ENCODE results near the gene SRM. TPM values are rescaled to one million over a fixed set of nuclear protein-coding genes. Genes with fewer than 3 reads are reported as not detected.
A peak's percentile ranks its signal among the peaks of the same experiment; 100 is the strongest.

The SRM gene
- total and polyA plus RNA-seq, 2 of the 13 experiments (the other 11 are each of a cell fraction or from before 2014, with no cell fraction given): 27.9 to 31.8 TPM

DNA sequence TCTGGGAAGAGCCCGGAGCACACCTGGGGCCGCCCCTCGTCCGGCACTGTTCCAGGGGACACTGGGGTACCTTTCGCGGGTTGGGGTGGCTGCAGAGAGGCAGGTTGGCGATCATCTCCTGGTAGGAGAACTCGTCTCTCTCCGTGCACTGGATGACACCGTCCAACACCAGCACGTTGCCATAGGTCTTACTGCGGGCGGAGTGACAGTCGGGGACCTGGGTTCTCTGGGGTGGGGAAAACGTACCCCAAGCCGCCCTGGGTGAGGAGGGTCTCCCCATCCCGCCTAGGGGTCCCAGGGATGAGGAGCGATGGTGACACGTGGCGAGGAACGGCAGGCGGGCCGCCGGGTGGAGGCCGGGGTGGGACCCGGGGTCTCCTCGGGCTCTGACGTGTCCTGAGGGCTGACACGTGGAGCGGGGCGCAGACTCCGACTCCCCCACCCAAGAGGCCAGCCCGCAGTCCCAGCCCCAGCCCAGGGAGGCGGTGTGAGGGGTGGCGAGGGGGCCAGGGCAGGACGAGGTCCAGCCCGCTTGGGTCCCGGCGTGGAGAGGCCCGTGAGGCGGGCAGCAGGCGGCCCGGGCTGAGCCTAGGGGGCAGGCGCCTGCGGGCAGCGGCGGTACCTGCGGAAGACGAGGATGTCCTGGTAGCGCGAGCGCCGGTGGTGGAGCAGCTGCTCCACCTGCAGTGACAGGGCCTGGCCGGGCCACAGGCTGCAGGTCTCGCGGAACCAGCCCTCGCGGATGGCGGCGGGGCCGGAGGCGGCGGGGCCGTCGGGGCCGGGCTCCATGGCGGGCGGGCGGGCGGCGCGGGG is 457 bp downstream of the SRM start (continued):
- TF ChIP-seq, protein P1, sequence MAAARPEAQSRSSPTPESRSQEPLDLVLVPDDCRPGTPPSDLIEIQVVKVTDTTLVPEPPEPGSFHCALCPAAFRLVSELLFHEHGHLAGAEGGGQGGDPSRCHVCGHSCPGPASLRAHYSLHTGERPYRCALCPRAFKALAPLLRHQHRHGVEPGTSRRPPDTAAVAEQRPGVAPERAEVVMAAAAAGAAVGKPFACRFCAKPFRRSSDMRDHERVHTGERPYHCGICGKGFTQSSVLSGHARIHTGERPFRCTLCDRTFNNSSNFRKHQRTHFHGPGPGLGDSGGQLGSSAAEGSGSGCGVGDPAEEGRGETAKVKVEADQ (CRISPR knock-in tag; IDR thresholded peaks at IDR 0.05; ENCODE audit: borderline replicate concordance): no peak
- TF ChIP-seq SP140L (CRISPR knock-in tag; IDR thresholded peaks at IDR 0.05; ENCODE audit: borderline replicate concordance): no peak
- TF ChIP-seq, protein P2, sequence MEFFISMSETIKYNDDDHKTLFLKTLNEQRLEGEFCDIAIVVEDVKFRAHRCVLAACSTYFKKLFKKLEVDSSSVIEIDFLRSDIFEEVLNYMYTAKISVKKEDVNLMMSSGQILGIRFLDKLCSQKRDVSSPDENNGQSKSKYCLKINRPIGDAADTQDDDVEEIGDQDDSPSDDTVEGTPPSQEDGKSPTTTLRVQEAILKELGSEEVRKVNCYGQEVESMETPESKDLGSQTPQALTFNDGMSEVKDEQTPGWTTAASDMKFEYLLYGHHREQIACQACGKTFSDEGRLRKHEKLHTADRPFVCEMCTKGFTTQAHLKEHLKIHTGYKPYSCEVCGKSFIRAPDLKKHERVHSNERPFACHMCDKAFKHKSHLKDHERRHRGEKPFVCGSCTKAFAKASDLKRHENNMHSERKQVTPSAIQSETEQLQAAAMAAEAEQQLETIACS (CRISPR knock-in tag; IDR thresholded peaks at IDR 0.05): 0 out of 2 replicates have a peak, but pooled peaks have one; percentile 36
- no peak; the same call in 1 of the 2 replicates for TF ChIP-seq ZBTB7B (CRISPR knock-in tag; IDR thresholded peaks at IDR 0.05)
- TF ChIP-seq, protein P3, sequence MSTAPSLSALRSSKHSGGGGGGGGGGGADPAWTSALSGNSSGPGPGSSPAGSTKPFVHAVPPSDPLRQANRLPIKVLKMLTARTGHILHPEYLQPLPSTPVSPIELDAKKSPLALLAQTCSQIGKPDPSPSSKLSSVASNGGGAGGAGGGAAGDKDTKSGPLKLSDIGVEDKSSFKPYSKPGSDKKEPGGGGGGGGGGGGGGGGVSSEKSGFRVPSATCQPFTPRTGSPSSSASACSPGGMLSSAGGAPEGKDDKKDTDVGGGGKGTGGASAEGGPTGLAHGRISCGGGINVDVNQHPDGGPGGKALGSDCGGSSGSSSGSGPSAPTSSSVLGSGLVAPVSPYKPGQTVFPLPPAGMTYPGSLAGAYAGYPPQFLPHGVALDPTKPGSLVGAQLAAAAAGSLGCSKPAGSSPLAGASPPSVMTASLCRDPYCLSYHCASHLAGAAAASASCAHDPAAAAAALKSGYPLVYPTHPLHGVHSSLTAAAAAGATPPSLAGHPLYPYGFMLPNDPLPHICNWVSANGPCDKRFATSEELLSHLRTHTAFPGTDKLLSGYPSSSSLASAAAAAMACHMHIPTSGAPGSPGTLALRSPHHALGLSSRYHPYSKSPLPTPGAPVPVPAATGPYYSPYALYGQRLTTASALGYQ (CRISPR knock-in tag; IDR thresholded peaks at IDR 0.05): no peak
- TF ChIP-seq, protein P4, sequence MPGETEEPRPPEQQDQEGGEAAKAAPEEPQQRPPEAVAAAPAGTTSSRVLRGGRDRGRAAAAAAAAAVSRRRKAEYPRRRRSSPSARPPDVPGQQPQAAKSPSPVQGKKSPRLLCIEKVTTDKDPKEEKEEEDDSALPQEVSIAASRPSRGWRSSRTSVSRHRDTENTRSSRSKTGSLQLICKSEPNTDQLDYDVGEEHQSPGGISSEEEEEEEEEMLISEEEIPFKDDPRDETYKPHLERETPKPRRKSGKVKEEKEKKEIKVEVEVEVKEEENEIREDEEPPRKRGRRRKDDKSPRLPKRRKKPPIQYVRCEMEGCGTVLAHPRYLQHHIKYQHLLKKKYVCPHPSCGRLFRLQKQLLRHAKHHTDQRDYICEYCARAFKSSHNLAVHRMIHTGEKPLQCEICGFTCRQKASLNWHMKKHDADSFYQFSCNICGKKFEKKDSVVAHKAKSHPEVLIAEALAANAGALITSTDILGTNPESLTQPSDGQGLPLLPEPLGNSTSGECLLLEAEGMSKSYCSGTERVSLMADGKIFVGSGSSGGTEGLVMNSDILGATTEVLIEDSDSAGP (CRISPR knock-in tag; IDR thresholded peaks at IDR 0.05; ENCODE audit: borderline replicate concordance): peak; percentile 33; the same call in 1 of the 2 replicates
- 0 out of 2 replicates have a peak, but pooled peaks have one; percentile 36 for TF ChIP-seq TAF1 (CRISPR knock-in tag; IDR thresholded peaks at IDR 0.05)
- TF ChIP-seq, protein P5, sequence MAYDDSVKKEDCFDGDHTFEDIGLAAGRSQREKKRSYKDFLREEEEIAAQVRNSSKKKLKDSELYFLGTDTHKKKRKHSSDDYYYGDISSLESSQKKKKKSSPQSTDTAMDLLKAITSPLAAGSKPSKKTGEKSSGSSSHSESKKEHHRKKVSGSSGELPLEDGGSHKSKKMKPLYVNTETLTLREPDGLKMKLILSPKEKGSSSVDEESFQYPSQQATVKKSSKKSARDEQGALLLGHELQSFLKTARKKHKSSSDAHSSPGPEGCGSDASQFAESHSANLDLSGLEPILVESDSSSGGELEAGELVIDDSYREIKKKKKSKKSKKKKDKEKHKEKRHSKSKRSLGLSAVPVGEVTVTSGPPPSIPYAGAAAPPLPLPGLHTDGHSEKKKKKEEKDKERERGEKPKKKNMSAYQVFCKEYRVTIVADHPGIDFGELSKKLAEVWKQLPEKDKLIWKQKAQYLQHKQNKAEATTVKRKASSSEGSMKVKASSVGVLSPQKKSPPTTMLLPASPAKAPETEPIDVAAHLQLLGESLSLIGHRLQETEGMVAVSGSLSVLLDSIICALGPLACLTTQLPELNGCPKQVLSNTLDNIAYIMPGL (CRISPR knock-in tag; IDR thresholded peaks at IDR 0.05; ENCODE audit: borderline replicate concordance in 1 of 2, low read depth in 1 of 2): no peak
- TF ChIP-seq GTF3A (CRISPR knock-in tag; conservative IDR thresholded peaks at IDR 0.05): no peak
- no peak for TF ChIP-seq ZNF564 (CRISPR knock-in tag; IDR thresholded peaks at IDR 0.05)
- no peak for TF ChIP-seq ZNF383 (CRISPR knock-in tag; IDR thresholded peaks at IDR 0.05; ENCODE audit: borderline replicate concordance)
- no peak for TF ChIP-seq ETV6 (CRISPR knock-in tag; conservative IDR thresholded peaks at IDR 0.05)
- no peak for TF ChIP-seq HNRNPLL (IDR thresholded peaks at IDR 0.05; ENCODE audit: low read depth, low read length, poor library complexity, severe bottlenecking)
